Sciatic nerve (tissue), 2 donors: ENCODE measurements around the gene MAPK11. TPM values are rescaled to one million over a fixed set of nuclear protein-coding genes. Genes with fewer than 3 reads are reported as not detected.
A peak's percentile ranks its signal among the peaks of the same experiment; 100 is the strongest.

Experiments
- ATAC-seq: fragments of 200-7000 bp; cut with Tn5 transposase; one replicate; pipeline ENCODE4 v1.9.1; 2020; ENCODE audit warnings: mild to moderate bottlenecking, moderate library complexity
- DNase-seq: peaks from one replicate; pipeline ENCODE4 v3.0.0-alpha.2; 2020; ENCODE audit warnings: low spot score
- intact Hi-C: fragments of 100-400 bp; cut with DNase I; formaldehyde crosslinking; loops from one replicate; pipeline ENCODE4 v1.14.2; 2022
- total RNA-seq: library from RNA; stranded (reverse); fragmentation: NEBNext Ultra II Directional; extraction: Animal tissue kit (Norgen Biotek cat#: 25700); gene quantifications from one replicate; pipeline ENCODE4 v1.2.1, GENCODE V29; 2021
- donor health status: DM: no; HTN: no; CAD: no.
- donor health status: DM: no; HTN: no; CAD: no.

Gene MAPK11
- total RNA-seq, 1 donor from 2014 or later: 20.4 TPM

DNA sequence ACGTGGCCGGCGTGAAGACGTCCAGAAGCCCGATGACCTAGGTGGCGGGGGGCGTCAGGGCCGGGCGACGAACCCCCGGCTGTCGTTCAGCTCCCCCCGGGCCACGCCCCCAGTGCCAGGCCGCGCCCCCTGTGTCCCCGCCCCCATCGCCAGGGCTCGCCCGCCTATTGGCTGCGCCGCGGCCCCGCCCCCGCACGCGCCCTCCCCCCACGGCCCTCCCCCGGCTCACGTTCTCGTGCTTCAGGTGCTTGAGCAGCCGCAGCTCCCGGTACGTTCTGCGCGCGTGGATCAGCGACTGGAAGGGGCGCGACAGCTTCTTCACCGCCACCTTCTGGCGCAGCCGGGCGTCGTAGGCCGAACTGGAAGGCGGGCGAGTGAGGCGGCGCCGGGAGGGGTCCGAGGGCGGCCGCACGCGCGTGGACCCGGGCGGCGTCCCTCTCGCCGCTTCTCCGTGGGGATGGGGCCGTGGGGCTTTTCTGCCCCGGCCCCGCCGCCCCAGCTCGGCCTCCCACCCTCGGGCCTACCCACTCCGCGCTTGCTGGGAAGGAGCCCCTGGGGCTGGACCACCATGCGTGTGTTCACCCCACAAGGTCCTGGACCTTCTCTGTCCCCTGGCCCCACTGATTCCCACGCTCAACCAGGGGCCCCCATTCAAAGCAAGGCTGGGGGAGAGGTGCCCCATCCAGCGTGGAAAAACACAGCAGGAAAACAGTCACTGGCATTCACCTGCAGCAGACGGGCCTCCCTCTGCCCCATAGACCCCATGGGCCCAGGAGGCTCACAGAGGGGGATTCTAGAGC lies 2.4 kb downstream of the MAPK11 start:
- DNase-seq: peak; percentile 84
- intact Hi-C loops: loop anchor here (2.0 kb wide), 1 partner anchor 59 kb away; the partner anchor contains the start of gene DENND6B
- peak; percentile 65 for ATAC-seq

GRCh38 chr22:50266994-50267393 lies 3.2 kb downstream of the MAPK11 start:
- no peak for DNase-seq
- no peak for ATAC-seq
- intact Hi-C loops: no loop called here

DNA sequence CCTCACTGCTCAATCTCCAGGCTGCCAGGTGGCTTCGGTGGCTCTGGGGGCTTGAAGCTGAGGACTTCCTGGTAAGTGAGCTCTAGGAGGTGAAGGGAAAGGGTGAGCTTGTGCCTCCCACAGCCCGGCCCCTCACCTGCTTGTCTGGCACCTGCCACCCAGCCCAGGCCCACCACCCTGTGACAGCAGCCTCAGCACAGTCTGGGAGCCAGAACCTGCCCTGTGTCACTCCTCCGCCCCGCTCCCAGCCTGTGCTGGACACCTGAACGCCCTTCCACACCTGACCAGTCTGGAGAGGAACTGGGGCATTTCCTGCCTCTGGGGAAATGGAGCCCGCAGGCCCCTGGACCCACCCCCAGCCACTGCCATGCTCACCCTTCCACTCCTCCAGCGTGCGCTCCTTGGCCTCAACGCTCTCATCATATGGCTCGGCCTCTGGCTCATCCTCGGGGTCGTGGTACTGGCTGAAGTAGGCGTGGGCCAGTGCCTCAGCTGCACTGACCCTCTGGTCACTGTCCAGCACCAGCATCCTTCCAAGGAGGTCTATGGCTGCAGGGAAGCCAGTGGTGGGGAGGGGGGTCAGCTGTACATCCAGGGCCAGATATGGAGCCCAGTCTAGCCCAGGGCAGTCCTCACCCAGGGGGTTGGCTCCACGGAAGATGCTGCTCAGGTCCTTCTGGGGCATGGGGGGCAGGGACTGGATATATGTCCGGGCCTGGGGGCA lies 5.1 kb downstream of the MAPK11 start:
- intact Hi-C loops: loop anchor here (5.0 kb wide), 1 partner anchor 72 kb away; no protein-coding TSS in a partner anchor
- DNase-seq (no peak), ATAC-seq (no peak)

- ATAC-seq: no peak
- DNase-seq: no peak
- intact Hi-C loops: loop anchor here (5.0 kb wide), 1 partner anchor 73 kb away; no protein-coding TSS in a partner anchor
Observed at GRCh38 chr22:50264104-50264745, 6.0 kb downstream of the MAPK11 start.

- ATAC-seq: no peak
- intact Hi-C loops: loop anchor here (5.0 kb wide), 1 partner anchor 74 kb away; no protein-coding TSS in a partner anchor
- DNase-seq: no peak
Observed at GRCh38 chr22:50262973-50263617, 7.1 kb downstream of the MAPK11 start.

DNA sequence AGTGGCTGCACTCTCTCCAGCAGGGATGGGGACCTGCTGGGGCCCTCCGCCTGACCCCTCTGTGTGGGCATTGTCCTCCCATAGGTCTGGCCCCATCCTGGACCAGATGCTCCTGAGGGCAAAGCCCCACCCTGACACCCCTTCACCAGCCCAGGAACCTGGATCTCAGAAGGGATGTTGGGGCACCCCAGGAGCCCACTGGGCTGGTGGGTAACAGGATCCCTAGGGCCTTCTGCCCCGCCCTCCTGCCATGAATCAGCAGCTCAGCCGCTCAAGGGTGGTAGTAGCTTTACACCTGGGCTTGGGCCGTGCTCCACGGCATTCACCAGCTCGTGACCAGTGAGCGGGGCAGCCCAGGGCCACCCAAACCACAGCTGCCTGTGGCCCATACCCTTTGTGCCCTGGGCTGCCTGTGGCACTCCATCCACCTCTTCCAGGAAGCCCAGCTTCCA lies 7.7 kb downstream of the MAPK11 start:
- intact Hi-C loops: loop anchor here (5.0 kb wide), 1 partner anchor 75 kb away; no protein-coding TSS in a partner anchor
- ATAC-seq (no peak), DNase-seq (no peak)

DNA sequence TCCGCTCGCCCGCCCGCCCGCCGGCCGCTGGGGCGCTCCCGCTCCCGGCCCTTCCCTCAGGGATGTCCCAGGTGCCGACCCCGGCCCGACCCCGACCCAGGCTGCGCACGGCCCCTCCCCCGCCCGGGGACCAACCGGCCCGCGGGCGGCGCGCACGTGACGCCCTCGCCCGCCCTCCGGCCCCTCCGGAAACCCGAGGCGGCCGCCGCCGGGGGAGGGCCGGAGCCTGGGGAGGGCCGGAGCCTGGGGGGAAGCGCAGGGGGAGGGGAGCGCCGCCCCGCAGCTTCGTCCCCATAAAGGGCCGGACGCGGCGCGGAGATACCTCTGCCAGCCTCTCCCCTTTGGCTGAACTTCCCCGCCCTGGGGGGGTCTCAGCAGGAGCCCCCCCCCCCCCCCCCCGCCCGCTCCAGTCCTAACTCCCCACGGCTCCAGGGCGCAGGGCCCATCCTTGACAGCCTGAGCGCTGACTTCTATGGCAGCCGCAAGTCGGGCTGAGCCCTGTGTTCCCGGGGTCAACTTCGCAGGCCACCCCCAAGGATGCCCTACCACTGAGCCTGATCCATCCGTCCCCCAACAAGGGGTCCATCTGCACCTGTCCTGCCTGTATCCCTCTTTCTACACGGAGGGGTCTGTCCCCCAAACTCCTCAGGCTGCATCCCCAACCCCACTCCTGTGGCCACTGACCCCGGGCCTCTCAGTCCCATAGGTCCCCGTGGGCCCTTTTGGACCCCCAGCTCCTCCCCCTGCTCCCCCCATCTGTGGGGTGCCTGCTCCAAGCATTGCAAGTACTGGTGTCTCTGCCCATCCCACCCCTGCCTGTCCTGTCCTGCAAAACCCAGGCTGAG lies 8.3 kb downstream of the MAPK11 start, which contains the start of gene MAPK12:
TSS of gene MAPK12 (minus strand) at position 69 of the 845 bp plus-strand sequence. CDS start 174 bp downstream, outside the sequence.
- intact Hi-C loops: loop anchor here (5.0 kb wide), 1 partner anchor 75 kb away; no protein-coding TSS in a partner anchor
- DNase-seq (no peak), ATAC-seq (peak; percentile 1)

GRCh38 chr22:50260801-50261614 lies 9.2 kb downstream of the MAPK11 start:
- DNase-seq (no peak), ATAC-seq (peak; percentile 34)
- intact Hi-C loops: loop anchor here (5.0 kb wide), 1 partner anchor 76 kb away; no protein-coding TSS in a partner anchor

GRCh38 chr22:50260434-50260800 lies 9.8 kb downstream of the MAPK11 start:
- ATAC-seq (no peak), DNase-seq (no peak)
- intact Hi-C loops: loop anchor here (5.0 kb wide), 1 partner anchor 77 kb away; no protein-coding TSS in a partner anchor

DNA sequence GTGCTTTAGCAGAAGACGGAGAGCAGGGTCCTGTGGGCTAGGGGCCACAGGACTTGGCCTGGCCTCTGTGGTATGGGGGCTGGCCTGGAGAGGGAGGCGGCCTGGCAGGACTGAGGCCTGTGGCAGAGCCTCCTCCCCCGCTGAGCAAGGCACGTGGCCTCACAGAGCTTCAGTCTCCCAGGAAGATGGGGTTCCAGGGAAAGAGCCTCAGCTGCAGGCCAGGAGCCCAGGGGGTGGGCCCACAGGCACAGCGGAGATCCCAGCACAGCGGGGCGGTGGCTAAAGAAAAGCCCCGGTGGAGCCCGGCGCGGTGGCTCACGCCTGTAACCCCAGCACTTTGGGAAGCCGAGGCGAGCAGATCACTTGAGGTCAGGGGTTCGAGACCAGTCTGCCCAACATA lies 10.9 kb downstream of the MAPK11 start:
- ATAC-seq (no peak), DNase-seq (no peak)
- intact Hi-C loops: no loop called here

DNA sequence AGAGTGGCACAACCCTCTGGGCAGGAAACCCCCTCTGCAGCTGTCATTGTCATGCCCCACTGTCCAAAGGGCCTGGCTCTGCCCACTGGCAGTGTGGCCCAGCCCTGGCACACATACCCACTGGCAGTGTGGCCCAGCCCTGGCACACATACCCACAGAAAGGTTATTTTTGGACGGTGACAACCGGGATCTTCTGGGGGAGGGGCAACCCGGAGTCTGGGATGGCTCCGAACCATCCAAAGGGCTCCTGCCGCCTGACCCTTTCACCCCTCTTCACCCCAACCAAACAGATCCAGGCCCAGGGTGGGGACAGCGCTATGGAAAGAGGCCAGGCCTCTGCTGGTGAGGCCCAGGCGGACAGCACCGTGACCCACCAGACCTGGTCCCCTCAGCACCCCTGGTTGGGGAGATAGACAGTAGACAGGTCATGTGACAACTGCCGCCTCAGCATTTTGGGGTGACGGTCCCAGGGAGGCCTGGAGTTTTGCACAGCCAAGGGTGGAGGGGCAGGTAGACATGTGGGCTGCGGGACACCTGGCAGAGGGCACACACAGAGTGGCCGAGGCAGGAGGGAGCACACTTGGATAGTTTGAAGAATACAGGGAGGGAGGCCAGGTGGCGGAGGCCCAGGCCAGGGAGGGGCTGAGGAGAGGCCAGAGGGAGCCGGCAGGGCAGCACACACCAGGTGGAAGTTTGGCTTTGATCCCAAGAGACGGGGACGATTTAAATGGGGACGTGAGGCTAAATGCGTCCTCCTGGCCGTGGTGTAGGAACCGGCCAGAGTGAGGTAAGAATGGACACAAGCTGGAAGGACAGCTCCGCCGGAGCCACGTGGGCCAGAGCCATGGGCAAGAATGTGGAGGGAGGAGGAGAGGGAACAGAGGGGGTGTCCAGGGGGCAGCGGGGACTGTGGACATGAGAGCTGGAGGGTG lies 11.6 kb downstream of the MAPK11 start:
- intact Hi-C loops: no loop called here
- DNase-seq (no peak), ATAC-seq (no peak)

GRCh38 chr22:50257451-50258360 lies 12.5 kb downstream of the MAPK11 start:
- intact Hi-C loops: no loop called here
- DNase-seq (no peak), ATAC-seq (no peak)

DNA sequence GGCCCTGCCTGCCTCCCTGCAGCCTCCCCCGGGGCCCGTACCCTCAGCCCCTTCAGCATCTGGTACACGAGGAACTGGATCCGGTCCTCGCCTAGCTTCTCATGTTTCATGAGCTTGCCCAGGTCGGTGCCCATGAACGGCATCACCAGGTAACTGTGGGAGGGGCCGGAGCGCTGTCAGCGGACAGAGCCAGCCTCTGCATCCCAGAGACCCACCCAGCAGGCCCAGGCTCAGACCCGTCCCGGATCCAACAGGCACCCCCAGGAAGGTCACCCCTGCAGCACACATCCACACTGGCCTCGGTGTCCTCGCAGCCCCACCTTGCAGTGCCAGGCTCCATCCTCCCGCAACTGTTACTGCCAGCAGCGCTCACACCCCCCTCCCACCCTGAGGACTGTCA lies 13.1 kb downstream of the MAPK11 start:
- intact Hi-C loops: no loop called here
- DNase-seq: no peak

GRCh38 chr22:50256258-50256862 lies 13.8 kb downstream of the MAPK11 start:
- intact Hi-C loops: no loop called here
- DNase-seq: no peak
- no peak for ATAC-seq

More for the DNA sequence above, 13.1 kb downstream of the MAPK11 start:
- no peak for ATAC-seq

DNA sequence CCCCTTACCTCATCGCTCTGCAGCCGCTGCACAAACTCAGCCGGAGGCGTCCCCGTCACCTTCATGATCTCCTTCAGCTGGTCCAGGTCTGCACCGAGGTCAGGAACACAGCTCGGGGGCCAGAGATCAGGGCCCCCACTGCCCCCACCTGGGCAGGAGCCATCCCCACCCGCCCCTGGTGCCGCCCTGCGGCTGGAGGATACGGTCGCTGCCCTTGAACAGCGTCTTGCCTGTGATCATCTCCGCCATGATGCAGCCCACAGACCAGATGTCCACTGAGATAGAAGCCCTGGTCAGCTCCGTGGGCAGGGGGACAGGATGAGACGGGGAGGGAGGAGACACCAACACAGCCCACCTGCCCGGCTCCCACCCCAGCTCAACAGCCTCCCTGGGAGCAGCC lies 14.6 kb downstream of the MAPK11 start:
- intact Hi-C loops: no loop called here
- DNase-seq (no peak), ATAC-seq (no peak)
